GM19397 (cell line): ENCODE data around the gene RAE1.

ENCODE experiments used
- ATAC-seq: cut with Tn5 transposase; IDR thresholded peaks from one replicate; pipeline ENCODE4 v1.9.1; 2021; ENCODE audit warnings: mild to moderate bottlenecking, moderate library complexity; ENCODE audit not compliant: unreplicated experiment

Gene RAE1

GRCh38 chr20:57371363-57371762 lies 20.3 kb downstream of the RAE1 start:
- no peak for ATAC-seq

GRCh38 chr20:57372157-57372556 lies 21.1 kb downstream of the RAE1 start:
- ATAC-seq: no peak

- ATAC-seq: no peak
Observed at GRCh38 chr20:57372581-57373350, 21.7 kb downstream of the RAE1 start.

- ATAC-seq: no peak
Observed at GRCh38 chr20:57374343-57374930, 23.4 kb downstream of the RAE1 start.

GRCh38 chr20:57374931-57375651 lies 24.0 kb downstream of the RAE1 start:
- no peak for ATAC-seq

GRCh38 chr20:57375652-57376230 lies 24.7 kb downstream of the RAE1 start:
- ATAC-seq: no peak

GRCh38 chr20:57377350-57377749 lies 26.3 kb downstream of the RAE1 start:
- no peak for ATAC-seq

GRCh38 chr20:57378107-57378506 lies 27.1 kb downstream of the RAE1 start:
- no peak for ATAC-seq

GRCh38 chr20:57378646-57379262 lies 27.7 kb downstream of the RAE1 start:
- ATAC-seq: no peak

GRCh38 chr20:57379263-57379647 lies 28.2 kb downstream of the RAE1 start:
- ATAC-seq: no peak

GRCh38 chr20:57380081-57380750 lies 29.2 kb downstream of the RAE1 start:
- no peak for ATAC-seq

GRCh38 chr20:57381596-57382503 lies 30.8 kb downstream of the RAE1 start:
- ATAC-seq: no peak

GRCh38 chr20:57382516-57382915 lies 31.5 kb downstream of the RAE1 start:
- ATAC-seq: no peak

GRCh38 chr20:57383447-57384347 lies 32.6 kb downstream of the RAE1 start:
- no peak for ATAC-seq

- no peak for ATAC-seq
Observed at GRCh38 chr20:57384486-57384885, 33.4 kb downstream of the RAE1 start.

- ATAC-seq: no peak
Observed at GRCh38 chr20:57384953-57385761, 34.1 kb downstream of the RAE1 start.

- ATAC-seq: no peak
Observed at GRCh38 chr20:57385940-57386339, 34.9 kb downstream of the RAE1 start.

- ATAC-seq: no peak
Observed at GRCh38 chr20:57386762-57387161, 35.7 kb downstream of the RAE1 start.
